WTC11 (cell line): ENCODE measurements around the gene BTBD9. TPM values are rescaled to one million over a fixed set of nuclear protein-coding genes. Genes with fewer than 3 reads are reported as not detected.

Experiments used
- ATAC-seq: fragments of 200-7000 bp; cut with Tn5 transposase; 2 replicates; pipeline ENCODE4 v1.10.0; 2021; ENCODE audit warnings: mild to moderate bottlenecking, moderate library complexity
- CTCF ChIA-PET: fragments of 300-600 bp; sonication (Branson Sonifier 250); formaldehyde crosslinking; loops from one replicate; lab custom pipeline; 2021; ENCODE audit warnings: antibody characterized with exemption; lab: Charles Lee
- POLR2A ChIA-PET: fragments of 350-600 bp; sonication (Branson Sonifier 250); formaldehyde crosslinking; loops from one replicate; lab custom pipeline; 2021; ENCODE audit warnings: antibody characterized with exemption; lab: Charles Lee
- DNase-seq: peaks from one replicate; pipeline ENCODE4 v3.0.0; 2021; ENCODE audit warnings: low spot score
- H3K27ac Mint-ChIP-seq: 2 replicates; pipeline ENCODE4 v1.8.0; 2021; ENCODE audit warnings: mixed read lengths
- H3K27me3 Mint-ChIP-seq: 2 replicates; pipeline ENCODE4 v1.8.0; 2021; ENCODE audit warnings: low read depth, mild to moderate bottlenecking, moderate library complexity, mixed read lengths
- H3K36me3 Mint-ChIP-seq: 2 replicates; pipeline ENCODE4 v1.8.0; 2021; ENCODE audit warnings: mixed read lengths
- H3K4me1 Mint-ChIP-seq: 2 replicates; pipeline ENCODE4 v1.8.0; 2022; ENCODE audit warnings: mixed read lengths
- H3K4me3 Mint-ChIP-seq: 2 replicates; pipeline ENCODE4 v1.8.0; 2021; ENCODE audit warnings: mild to moderate bottlenecking, moderate library complexity, mixed read lengths
- H3K9me3 Mint-ChIP-seq: 2 replicates; pipeline ENCODE4 v1.8.0; 2021; ENCODE audit warnings: mixed read lengths
- CBFB ChIP-seq: sonication (generic); formaldehyde crosslinking; IDR thresholded peaks from 2 replicates; pipeline ENCODE4 v1.8.1; 2022; ENCODE audit warnings: mild to moderate bottlenecking, low read depth, missing genetic modification reagents
- E2F1 ChIP-seq: sonication (generic); formaldehyde crosslinking; IDR thresholded peaks from 2 replicates; pipeline ENCODE4 v1.8.0; 2022; ENCODE audit warnings: mild to moderate bottlenecking, missing genetic modification reagents
- ETV6 ChIP-seq: sonication (generic); formaldehyde crosslinking; IDR thresholded peaks from 2 replicates; pipeline ENCODE4 v1.8.1; 2022; ENCODE audit warnings: mild to moderate bottlenecking, missing genetic modification reagents
- FOXK1 ChIP-seq: sonication (generic); formaldehyde crosslinking; IDR thresholded peaks from 2 replicates; pipeline ENCODE4 v1.8.0; 2022; ENCODE audit warnings: mild to moderate bottlenecking, moderate library complexity, missing genetic modification reagents
- HMGA2 ChIP-seq: fragments of 250-450 bp; sonication (Bioruptor Pico); IDR thresholded peaks from 2 replicates; pipeline ENCODE4 v1.4.0; 2021; ENCODE audit warnings: mild to moderate bottlenecking, moderate library complexity
- KAT7 ChIP-seq: sonication (generic); formaldehyde crosslinking; IDR thresholded peaks from 2 replicates; pipeline ENCODE4 v1.8.1; 2023; ENCODE audit warnings: missing genetic modification reagents, mild to moderate bottlenecking, borderline replicate concordance
- NR2C2 ChIP-seq: sonication (generic); formaldehyde crosslinking; IDR thresholded peaks from 2 replicates; pipeline ENCODE4 v1.8.0; 2022; ENCODE audit warnings: mild to moderate bottlenecking, missing genetic modification reagents
- RORB ChIP-seq: fragments of 250-450 bp; sonication (Bioruptor Pico); IDR thresholded peaks from 2 replicates; pipeline ENCODE4 v1.9.0; 2021; ENCODE audit warnings: mild to moderate bottlenecking
- STAT6 ChIP-seq: sonication (generic); formaldehyde crosslinking; conservative IDR thresholded peaks from 2 replicates; pipeline ENCODE4 v1.8.1; 2023; ENCODE audit warnings: mild to moderate bottlenecking, low read depth, missing genetic modification reagents, moderate library complexity
- TEAD1 ChIP-seq: sonication (generic); formaldehyde crosslinking; IDR thresholded peaks from 2 replicates; pipeline ENCODE4 v1.8.0; 2022; ENCODE audit warnings: mild to moderate bottlenecking, missing genetic modification reagents
- TEAD4 ChIP-seq: sonication (generic); formaldehyde crosslinking; IDR thresholded peaks from 2 replicates; pipeline ENCODE4 v1.8.0; 2022; ENCODE audit warnings: mild to moderate bottlenecking, missing genetic modification reagents
- ZBTB21 ChIP-seq: sonication (generic); formaldehyde crosslinking; IDR thresholded peaks from 2 replicates; pipeline ENCODE4 v1.8.1; 2023; ENCODE audit warnings: mild to moderate bottlenecking, missing genetic modification reagents, borderline replicate concordance
- ZNF138 ChIP-seq: sonication (generic); formaldehyde crosslinking; conservative IDR thresholded peaks from 2 replicates; pipeline ENCODE4 v1.8.1; 2022; ENCODE audit warnings: mild to moderate bottlenecking, moderate library complexity, missing genetic modification reagents
- ZNF396 ChIP-seq: fragments of 250-450 bp; sonication (Bioruptor Pico); IDR thresholded peaks from 2 replicates; pipeline ENCODE4 v1.8.0; 2021; ENCODE audit warnings: mild to moderate bottlenecking, moderate library complexity, borderline replicate concordance
- ZNF671 ChIP-seq: fragments of 250-450 bp; sonication (Bioruptor Pico); IDR thresholded peaks from 2 replicates; pipeline ENCODE4 v1.8.0; 2021; ENCODE audit warnings: mild to moderate bottlenecking
- total RNA-seq: library from RNA; stranded (reverse); gene quantifications from 3 replicates; pipeline ENCODE4 v1.2.3, GENCODE V29; 2021
- TF ChIP-seq, protein P1 (sequence below): fragments of 250-450 bp; sonication (Bioruptor Pico); IDR thresholded peaks from 2 replicates; pipeline ENCODE4 v2.1.2; 2022; ENCODE audit warnings: mild to moderate bottlenecking, moderate library complexity
- TF ChIP-seq, protein P2 (sequence below): sonication (generic); formaldehyde crosslinking; IDR thresholded peaks from 2 replicates; pipeline ENCODE4 v1.8.1; 2023; ENCODE audit warnings: mild to moderate bottlenecking, missing genetic modification reagents, moderate library complexity
- TF ChIP-seq, protein P3 (sequence below): sonication (generic); formaldehyde crosslinking; IDR thresholded peaks from 2 replicates; pipeline ENCODE4 v1.8.0; 2023; ENCODE audit warnings: missing genetic modification reagents, mild to moderate bottlenecking, borderline replicate concordance
- TF ChIP-seq, protein P4 (sequence below): sonication (generic); formaldehyde crosslinking; IDR thresholded peaks from 2 replicates; pipeline ENCODE4 v1.8.1; 2023; ENCODE audit warnings: mild to moderate bottlenecking, missing genetic modification reagents, moderate library complexity
- TF ChIP-seq, protein P5 (sequence below): sonication (generic); formaldehyde crosslinking; IDR thresholded peaks from 2 replicates; pipeline ENCODE4 v1.8.1; 2023; ENCODE audit warnings: mild to moderate bottlenecking, missing genetic modification reagents

BTBD9 gene
- total RNA-seq, 1 experiment from 2014 or later: 4.2 TPM

- TF ChIP-seq FOXK1 (CRISPR knock-in tag) (no peak), ZNF138 (CRISPR knock-in tag) (no peak), E2F1 (CRISPR knock-in tag) (no peak), TEAD4 (CRISPR knock-in tag) (no peak), TEAD1 (CRISPR knock-in tag) (no peak), HMGA2 (CRISPR knock-in tag) (no peak), RORB (CRISPR knock-in tag) (no peak), ZNF396 (CRISPR knock-in tag) (no peak), KAT7 (CRISPR knock-in tag) (no peak), ZNF671 (CRISPR knock-in tag) (no peak)
- TF ChIP-seq, protein P1, sequence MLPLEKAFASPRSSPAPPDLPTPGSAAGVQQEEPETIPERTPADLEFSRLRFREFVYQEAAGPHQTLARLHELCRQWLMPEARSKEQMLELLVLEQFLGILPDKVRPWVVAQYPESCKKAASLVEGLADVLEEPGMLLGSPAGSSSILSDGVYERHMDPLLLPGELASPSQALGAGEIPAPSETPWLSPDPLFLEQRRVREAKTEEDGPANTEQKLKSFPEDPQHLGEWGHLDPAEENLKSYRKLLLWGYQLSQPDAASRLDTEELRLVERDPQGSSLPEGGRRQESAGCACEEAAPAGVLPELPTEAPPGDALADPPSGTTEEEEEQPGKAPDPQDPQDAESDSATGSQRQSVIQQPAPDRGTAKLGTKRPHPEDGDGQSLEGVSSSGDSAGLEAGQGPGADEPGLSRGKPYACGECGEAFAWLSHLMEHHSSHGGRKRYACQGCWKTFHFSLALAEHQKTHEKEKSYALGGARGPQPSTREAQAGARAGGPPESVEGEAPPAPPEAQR (CRISPR knock-in tag): no peak
- TF ChIP-seq, protein P2, sequence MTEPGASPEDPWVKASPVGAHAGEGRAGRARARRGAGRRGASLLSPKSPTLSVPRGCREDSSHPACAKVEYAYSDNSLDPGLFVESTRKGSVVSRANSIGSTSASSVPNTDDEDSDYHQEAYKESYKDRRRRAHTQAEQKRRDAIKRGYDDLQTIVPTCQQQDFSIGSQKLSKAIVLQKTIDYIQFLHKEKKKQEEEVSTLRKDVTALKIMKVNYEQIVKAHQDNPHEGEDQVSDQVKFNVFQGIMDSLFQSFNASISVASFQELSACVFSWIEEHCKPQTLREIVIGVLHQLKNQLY (CRISPR knock-in tag): no peak
- TF ChIP-seq, protein P3, sequence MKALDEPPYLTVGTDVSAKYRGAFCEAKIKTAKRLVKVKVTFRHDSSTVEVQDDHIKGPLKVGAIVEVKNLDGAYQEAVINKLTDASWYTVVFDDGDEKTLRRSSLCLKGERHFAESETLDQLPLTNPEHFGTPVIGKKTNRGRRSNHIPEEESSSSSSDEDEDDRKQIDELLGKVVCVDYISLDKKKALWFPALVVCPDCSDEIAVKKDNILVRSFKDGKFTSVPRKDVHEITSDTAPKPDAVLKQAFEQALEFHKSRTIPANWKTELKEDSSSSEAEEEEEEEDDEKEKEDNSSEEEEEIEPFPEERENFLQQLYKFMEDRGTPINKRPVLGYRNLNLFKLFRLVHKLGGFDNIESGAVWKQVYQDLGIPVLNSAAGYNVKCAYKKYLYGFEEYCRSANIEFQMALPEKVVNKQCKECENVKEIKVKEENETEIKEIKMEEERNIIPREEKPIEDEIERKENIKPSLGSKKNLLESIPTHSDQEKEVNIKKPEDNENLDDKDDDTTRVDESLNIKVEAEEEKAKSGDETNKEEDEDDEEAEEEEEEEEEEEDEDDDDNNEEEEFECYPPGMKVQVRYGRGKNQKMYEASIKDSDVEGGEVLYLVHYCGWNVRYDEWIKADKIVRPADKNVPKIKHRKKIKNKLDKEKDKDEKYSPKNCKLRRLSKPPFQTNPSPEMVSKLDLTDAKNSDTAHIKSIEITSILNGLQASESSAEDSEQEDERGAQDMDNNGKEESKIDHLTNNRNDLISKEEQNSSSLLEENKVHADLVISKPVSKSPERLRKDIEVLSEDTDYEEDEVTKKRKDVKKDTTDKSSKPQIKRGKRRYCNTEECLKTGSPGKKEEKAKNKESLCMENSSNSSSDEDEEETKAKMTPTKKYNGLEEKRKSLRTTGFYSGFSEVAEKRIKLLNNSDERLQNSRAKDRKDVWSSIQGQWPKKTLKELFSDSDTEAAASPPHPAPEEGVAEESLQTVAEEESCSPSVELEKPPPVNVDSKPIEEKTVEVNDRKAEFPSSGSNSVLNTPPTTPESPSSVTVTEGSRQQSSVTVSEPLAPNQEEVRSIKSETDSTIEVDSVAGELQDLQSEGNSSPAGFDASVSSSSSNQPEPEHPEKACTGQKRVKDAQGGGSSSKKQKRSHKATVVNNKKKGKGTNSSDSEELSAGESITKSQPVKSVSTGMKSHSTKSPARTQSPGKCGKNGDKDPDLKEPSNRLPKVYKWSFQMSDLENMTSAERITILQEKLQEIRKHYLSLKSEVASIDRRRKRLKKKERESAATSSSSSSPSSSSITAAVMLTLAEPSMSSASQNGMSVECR (CRISPR knock-in tag): no peak
- TF ChIP-seq, all 79 proteins: peak for 0
Observed at GRCh38 chr6:38326837-38327236, 312.9 kb downstream of the BTBD9 start (continued).

DNA sequence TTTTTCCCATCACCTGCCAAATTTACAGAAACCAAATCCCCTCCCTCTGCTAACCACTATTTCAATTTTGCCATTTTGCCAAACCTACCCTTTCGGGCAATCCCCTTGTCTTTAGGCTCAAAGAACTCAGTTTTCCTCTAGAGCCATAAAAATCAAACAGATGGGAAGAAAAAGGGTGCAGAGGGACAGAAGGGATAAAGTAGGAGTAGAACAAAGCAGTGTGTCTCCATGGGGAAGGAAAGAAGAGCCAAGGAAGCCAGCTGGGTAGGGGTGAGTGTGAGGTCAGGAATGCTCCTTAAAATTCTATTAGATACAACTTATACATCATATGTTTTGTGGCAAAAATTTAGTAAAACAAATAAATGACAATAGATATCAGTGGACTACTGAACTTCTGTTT is 316.5 kb downstream of the BTBD9 start:
- Mint-ChIP-seq H3K27me3 (no peaks in the 10 kb centered on the region), H3K27ac (no peak overlapping the region), H3K36me3 (no peaks in the 10 kb centered on the region), H3K4me1 (peaks cover 9% of the 10 kb centered on the region), H3K4me3 (no peak overlapping the region), H3K9me3 (no peaks in the 10 kb centered on the region)
- no peak for ATAC-seq
- CTCF ChIA-PET: interaction anchor here (0.6 kb wide), 1 partner anchor 73 kb away, joined by 3 read pairs; no protein-coding TSS in a partner anchor
- DNase-seq: no peak
- POLR2A ChIA-PET: no interaction called here
- TF ChIP-seq NR2C2 (no peak), ETV6 (CRISPR knock-in tag) (no peak), STAT6 (CRISPR knock-in tag) (no peak), E2F1 (CRISPR knock-in tag) (no peak), ZBTB21 (CRISPR knock-in tag) (no peak), CBFB (CRISPR knock-in tag) (no peak)
- TF ChIP-seq, protein P4, sequence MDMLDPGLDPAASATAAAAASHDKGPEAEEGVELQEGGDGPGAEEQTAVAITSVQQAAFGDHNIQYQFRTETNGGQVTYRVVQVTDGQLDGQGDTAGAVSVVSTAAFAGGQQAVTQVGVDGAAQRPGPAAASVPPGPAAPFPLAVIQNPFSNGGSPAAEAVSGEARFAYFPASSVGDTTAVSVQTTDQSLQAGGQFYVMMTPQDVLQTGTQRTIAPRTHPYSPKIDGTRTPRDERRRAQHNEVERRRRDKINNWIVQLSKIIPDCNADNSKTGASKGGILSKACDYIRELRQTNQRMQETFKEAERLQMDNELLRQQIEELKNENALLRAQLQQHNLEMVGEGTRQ (CRISPR knock-in tag): no peak
- TF ChIP-seq, protein P5, sequence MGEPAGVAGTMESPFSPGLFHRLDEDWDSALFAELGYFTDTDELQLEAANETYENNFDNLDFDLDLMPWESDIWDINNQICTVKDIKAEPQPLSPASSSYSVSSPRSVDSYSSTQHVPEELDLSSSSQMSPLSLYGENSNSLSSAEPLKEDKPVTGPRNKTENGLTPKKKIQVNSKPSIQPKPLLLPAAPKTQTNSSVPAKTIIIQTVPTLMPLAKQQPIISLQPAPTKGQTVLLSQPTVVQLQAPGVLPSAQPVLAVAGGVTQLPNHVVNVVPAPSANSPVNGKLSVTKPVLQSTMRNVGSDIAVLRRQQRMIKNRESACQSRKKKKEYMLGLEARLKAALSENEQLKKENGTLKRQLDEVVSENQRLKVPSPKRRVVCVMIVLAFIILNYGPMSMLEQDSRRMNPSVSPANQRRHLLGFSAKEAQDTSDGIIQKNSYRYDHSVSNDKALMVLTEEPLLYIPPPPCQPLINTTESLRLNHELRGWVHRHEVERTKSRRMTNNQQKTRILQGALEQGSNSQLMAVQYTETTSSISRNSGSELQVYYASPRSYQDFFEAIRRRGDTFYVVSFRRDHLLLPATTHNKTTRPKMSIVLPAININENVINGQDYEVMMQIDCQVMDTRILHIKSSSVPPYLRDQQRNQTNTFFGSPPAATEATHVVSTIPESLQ (CRISPR knock-in tag): no peak
